NCI-H1694 (cell line): ENCODE measurements around the gene ASB6.
"Not testable (repeated sequence)": the region's sequence is repeated elsewhere in the genome, so short reads cannot be mapped to it uniquely, and the experiment has no call there.

Experiments used
- DNase-seq: peaks from one replicate; lab custom pipeline; 2025; lab: John Stamatoyannopoulos, UW

Gene ASB6

DNA sequence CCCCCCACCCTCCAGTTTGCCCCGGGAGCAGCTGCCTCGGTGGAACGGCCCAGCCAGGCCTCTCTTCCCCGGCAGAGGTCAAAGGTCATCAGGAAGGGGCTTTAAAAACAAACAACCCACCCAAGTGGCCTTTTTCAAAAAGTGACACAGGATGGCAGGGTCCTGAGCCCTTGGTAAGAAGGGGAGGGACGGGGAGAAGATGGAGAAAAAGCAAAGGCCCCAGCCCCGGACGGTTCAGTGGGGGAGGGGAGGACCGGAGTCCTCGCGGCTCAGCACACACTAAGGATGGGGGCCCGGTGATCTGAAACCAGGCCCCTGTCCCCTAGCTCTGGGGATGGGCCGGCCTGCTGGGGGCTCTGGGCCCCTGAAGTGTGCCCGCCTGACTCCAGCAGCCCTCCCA, 24.6 kb upstream of the ASB6 start:
- no peak for DNase-seq

DNA sequence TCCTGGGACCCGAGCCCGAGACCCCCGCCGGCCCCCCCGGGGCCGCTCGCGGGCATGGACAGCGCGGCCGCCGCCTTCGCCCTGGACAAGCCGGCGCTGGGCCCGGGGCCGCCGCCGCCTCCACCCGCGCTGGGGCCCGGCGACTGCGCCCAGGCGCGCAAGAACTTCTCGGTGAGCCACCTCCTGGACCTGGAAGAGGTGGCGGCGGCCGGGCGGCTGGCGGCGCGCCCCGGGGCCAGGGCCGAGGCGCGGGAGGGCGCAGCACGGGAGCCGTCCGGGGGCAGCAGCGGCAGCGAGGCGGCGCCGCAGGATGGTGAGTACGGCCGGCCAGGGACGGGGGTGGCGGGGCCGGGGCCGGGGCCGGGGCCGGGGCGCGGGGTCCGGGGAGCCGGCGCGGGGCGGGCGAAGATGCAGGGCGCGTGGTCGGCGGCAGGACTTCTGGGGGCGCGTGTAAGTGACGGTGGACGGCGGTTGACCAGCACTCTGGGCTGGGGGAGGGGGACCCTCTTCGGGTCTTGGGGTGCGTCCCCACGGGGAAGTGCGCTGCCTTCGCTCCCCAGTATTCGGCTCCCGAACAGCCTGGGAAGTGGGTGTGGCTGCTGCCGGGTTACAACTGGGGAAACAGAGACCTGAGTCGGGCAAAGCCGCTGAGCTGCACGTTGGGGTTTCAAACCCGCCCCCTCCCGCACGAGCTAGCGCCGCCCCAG, 24.0 kb upstream of the ASB6 start:
- DNase-seq: no peak

DNA sequence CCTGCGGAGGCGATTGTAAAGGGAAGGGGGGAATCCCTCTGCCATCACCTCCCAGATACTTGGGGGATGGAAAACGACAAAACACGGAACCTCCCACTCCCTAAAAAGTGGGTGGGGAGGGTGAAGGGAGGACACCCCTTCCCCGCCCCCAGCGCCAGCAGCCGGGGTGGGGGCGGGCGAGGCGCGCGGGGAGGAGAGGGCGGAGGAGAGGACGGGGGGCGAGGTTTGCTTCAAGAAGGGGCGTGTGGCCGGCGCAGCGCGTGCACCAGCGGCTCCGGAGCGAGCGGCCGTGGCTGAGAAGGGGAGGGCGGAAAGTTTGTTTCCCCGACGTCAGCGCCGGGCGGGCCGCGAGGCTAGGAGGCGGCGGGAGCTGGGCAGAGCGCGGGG, 23.4 kb upstream of the ASB6 start, which contains the start of gene PRRX2:
TSS of gene PRRX2 (plus strand) at position 259 of the 387 bp plus-strand sequence. CDS start 221 bp downstream, outside the sequence.
- no peak for DNase-seq

DNA sequence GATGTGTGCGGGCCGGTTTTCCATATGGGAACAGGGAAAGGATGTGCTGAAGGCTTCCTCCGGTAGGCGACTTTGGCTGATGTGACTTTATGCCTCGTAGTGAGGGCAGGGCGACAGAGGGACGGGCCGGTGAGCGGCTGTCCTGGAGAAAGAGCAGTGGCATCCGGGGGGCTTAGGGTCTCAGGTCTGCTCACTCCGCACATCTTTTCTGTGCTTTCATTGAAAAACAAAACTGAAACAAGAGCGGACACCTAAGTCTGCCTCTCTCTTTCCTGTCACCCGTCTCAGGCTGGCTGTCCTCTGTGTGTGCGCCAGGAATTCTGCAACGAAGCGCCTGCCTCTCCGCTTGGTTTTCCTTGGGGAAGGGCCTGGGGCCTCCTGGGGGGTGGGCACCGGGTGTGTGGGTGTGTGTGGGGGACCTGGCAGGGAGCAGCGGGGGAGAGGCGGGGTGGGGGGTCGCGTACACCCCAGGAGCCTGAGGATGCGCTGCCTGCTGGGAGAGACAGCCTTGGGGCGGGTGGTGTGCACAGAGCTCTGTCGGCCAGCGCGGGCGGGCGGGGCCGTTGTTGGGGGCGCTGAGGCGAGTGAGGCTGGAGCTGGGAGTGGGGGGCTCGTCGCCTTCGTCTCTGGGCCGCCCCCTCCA, 22.9 kb upstream of the ASB6 start:
- no peak for DNase-seq

DNA sequence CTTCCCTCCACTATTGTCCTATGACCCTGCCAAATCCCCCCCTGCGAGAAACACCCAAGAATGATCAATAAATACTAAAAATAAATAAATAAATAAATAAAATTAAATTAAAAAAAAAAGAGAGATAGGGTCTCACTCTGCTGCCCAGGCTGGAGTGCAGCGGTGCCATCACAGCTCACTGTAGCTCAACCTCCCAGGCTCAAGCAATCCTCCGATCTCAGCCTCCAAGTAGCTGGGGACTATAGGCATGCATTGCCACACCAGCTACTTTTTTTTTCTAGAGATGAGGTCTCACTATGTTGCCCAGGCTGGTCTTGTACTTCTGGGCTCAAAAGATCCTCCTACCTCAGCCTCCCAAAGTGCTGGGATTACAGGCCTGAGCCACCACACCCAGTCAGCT, 20.3 kb upstream of the ASB6 start:
- DNase-seq: not testable (repeated sequence)

DNA sequence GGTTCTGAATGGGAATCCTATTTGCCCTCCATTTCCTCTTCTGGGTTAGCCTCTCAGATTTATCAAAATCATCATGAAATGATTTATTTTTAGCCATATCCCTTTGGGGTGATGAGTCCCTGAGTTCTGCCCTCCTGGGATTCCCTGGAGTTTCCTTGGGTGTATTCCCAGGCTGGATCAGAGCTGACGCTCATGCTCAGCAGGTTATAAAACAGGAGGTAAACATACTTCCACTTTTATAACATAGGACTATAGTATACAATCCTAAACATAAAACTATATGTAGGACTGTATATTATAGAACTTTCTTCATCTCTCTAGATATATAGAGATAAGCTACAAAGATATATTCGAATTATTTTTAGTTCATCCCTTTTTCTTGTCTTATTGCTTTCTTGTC, 19.1 kb upstream of the ASB6 start:
- no peak for DNase-seq

DNA sequence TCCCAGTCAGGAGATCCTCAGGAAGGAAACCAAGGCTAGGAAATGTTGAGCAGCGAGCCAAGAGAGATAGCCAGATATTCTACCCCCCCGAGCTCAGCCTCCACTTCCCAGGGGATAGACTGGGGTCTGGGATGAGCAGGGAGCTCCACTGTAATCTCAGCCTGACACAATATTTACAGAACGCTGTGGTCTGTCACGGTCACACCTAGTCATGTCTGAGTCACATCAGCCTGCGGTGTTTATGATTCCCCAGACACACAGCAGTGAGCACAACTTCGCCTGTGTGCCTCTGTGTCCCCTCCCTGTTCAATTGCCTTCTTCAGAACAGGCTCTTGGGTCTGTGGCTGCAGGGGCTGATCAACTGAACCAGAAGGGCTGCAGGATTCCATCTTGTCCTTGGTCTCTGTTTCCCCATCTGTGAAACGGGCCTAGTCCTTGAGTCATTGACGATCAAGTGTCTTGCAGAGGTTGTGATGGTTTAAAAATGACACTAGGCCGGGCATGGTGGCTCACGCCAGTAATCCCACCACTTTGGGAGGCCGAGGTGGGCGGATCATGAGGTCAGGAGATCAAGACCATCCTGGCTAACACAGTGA, 14.9 kb upstream of the ASB6 start:
- no peak for DNase-seq

DNA sequence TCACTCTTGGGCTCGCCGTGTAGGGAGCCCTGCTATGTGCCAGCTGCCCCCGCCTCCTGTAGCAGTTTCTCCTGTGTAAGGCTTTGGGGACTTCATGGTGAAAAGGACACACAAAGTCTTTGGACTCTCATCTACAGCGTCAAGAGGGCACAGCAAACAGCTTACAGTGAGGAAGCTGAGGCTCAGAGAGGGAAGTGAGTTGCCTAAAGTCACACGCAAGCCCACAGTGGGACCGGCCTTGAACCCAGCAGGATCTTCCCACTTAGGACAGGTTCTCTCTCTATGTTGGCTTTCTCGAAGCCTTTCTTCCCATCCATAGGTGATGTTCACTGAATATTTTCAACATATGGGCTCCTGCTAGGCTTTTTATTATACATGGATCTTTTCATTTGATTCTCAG, 13.7 kb upstream of the ASB6 start:
- no peak for DNase-seq

DNA sequence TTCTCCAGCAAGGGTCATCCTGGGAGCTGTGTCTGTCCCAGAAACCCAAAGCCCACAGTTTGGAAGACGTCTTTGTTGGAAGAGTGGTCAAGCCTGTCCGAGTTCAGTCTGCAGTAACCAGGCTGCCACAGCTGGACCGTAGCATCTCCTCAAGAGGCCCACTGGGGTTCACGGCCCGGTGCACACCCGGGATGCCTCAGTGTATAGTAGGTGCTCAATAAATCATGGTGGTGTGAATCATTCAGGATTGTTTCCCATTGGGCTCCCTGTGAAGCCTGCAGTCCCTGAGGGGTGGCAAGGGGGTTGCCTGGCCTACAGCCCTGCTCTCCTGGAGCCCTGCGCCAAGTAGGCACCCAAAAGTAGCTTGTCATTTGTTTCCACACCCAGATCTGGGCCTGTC, 13.2 kb upstream of the ASB6 start:
- no peak for DNase-seq

DNA sequence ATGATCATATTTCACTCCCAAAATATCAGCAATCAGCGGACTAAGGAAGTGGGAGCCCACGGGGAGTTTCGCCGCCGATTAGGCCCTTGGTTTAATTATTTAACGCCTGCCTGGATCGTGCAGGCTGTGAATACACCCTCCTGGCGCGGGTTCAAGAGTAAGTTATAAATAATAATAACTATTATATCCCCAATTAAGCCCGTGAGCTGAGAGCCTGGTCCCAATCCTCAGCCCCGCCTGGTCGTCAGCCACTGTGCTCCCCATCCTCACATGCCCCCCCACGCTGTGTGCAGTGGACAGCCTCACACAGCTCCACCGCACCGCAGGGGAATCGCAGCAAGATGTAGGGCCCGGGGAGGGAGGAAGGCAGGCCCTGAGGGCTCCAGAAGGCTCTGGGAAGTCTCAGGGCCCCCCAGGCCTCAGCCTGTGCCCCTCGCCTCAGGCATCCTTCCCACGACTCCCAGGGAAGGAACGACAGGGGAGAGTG, 12.6 kb upstream of the ASB6 start:
- no peak for DNase-seq

DNA sequence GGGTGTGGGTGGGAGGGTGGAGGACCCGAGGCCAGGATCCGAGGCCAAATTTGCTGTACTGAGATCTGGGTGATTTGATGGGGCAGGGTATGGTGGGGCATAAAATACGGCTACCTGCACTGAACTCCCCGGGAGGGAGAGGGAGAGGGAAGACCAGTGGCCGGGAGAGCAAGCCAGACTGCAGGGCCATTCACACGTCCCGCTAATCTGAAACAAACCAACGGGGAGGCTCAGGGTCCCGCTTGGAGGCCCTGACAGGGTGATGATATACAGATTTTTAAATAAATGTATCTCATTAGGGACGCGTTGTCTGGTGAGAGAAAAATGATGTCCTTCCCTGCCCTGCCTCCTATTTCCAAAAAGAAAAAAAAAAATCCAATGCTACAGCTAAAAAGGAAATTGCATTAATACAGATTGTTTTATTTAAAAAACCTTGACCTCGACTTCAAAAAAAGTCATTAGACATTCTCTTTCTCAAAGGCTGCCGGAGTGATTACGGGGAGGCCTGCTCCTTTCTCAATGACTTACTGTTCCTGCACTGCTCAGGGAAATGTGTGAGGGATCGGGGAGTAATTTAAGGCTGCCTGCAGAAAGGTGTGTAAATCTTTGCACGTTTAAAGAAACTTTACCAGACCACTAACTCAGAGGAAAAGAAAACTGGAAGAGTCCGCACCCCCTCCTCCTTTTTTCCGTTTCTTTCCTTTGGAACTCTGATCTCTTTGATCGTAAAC, 12.0 kb upstream of the ASB6 start:
- DNase-seq: no peak

DNA sequence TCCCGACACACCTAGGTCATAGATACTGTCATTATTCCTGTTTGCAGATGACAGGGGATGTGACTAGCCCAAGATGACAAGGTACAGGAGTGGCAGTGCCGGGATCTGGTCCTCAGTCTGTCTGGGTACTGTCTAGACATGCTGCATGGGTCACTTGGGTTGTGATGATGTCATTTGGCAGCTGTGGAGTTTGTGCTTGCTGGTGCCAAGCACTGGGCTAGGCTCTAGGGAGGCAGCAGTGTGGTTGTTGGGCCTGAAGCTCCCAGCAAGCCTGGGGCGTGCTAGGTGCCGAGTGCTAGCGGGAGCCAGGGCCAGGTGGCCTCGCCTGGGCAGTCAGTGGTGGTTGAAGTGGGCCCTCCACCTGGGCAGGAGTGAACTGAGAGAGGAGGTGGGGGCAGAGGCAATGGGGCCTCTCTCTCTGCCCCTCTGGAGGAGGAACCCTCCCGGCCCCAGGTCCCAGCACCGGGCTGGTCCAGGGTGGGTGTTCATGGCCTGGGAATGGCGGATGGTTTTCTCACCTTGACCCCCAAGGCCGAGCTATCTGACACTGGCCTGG, 8.8 kb upstream of the ASB6 start:
- DNase-seq: no peak

DNA sequence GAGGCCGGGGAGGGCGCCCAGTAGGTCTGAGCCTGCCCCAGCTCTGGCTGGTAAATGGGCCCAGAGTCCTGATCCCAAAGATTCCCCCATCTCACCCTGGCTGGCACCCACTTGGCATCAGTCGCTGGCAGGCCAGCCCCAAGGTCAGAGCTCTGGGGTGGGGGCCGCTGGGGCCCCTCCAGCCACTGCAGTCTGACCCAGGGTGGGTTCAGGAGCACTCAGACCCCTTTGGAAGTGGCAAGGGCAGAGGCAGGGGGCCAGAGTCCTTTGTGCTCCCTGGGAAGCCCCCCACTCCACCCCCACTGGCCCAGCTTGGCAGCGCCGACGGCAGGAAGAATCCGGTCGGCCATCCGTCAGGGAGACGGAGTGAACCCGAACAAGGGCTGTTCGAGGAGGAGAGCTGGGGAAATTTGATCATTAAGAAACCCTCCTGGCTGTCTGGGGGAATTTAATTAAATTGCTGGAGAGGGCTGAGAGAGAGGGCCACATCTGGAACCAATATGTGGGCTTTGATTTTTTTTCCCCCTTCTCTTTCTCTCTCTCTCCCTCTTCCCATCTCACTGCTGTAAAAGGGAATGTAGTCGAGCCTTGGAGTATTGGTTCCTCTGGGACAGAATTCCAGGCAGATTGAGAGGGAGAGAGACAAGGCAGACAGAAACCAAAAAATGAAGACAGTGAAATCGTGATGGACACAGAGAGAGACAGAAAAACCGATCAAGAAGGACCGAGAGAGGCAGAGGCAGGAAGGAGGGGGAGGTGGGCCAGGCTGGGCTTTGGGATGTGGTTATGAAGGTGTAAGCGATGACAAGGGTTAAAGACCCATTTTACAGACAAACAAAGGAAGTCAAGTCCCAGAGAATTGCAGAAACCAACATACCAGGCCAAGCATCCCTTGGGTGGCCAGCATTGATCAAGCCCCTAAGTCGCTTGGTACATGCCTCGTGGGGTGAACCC, 8.1 kb upstream of the ASB6 start:
- DNase-seq: no peak

DNA sequence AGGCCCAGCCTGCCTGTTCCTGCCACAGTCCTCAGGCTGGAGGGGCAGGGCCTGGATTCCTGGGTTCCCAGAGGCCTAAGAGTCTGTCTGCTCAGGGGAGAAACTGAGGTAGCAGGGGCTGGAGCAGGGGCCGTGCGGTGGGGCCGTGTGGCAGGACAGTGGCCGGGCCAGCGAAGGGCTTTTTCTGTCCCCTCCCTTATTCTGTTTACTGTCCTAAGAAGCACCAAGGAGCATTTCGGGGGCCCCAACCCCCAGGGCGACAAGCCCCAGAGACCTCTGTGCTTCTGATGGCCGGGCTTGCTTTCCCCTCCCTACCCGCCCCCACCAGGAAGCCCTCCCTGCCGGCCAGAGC, 6.8 kb upstream of the ASB6 start:
- no peak for DNase-seq

DNA sequence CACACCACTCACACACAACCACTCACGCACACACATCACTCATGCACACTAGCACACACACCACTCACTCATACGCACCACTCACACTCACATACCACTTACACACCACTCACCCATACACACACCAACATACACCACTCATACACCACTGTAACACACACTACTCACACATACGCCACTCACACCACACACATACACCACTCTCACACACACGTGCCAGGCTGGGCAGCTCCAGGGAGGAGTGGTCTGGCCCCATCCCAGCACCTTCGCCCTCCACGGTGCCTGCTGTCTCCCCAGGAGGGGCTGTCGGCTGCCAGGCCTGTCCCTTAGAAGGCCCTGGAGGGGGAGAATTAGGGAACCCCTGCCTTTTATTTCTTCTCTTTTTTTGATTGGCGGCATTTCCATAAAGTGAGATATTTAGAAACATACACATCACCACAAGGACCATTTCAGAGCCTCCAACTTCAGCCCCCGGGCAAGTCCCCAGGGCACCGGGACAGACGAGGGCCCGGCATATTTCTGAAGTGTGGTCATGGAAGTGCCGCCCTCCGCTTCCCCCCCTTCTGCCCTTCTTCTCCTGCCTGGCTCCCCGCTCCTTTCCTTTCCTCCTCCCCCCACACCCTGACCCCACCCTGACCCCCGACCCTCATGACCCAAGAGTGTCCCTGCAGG, 6.3 kb upstream of the ASB6 start:
- DNase-seq: no peak

DNA sequence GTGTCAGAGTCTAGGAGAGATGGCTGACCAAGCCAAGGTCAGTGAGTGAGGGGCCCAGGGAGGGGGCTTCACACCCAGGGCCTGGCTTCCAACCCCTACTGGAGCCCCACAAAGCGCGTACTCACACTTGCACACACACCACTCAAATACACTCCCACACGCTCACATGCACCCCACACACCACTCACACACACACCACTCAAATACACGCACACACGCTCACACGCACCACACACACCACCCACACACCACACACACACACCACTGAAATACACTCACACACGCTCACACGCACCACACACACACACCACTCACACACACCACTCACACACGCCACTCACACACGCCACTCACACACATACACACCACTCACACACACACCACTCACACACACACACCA, 5.7 kb upstream of the ASB6 start:
- no peak for DNase-seq

DNA sequence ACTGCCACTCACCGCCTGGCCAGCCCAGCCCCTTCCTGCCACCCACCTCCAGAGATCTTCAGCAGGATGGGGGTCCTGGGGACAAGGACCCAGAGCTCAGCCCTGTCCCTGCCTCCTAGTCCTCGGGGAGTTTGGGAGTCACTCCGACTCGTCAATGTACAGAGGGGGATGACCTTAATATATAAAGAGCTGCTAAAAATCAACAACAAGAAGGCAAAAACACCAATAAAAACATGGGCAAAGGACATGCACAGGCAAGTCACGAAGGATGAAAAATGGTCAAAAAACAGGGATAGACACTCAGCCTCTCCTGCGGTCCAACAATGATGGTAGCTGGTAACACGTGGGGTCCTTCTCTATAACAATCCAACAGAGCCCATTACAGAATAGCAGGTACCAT, 4.7 kb upstream of the ASB6 start:
- no peak for DNase-seq

DNA sequence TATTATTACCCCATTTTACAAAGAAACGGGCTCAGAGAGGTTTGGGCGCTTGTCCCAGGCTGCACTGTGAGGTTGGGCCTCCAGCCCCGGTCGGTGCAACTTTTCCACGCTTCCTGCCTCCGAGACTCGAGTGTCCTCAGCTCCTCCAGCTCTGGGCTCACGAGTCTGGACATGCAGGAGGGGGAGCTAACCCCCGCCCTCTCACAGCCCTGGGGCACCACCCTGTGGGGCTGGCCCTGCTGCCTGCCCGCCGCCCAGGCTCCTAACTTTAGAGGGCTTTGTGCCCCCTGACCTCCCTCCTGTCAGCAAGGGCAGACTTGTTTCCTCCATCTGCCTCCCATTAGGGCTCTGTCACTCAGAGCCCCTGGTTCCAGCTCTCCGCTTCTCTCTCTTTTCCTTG, 4.3 kb upstream of the ASB6 start:
- DNase-seq: no peak

DNA sequence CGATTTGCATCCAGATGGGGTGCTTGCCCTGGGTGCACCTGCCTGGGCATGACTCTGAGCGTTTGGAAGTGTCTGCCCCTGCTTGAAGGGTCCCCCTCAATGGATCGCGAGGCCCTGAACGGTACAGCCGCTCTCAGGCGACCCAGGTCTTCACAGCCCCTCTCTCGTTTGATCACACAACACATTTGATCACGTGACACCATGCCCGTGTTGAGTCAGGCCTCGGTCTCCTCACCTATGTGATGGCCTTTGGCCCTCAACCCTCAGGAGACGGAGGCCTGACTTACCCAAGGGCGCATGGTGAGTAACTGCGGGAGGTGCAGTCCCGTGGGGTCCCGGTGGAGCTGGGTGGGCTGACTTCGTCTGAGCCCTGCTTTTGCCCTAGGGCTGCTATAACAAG, 3.0 kb upstream of the ASB6 start:
- DNase-seq: no peak

DNA sequence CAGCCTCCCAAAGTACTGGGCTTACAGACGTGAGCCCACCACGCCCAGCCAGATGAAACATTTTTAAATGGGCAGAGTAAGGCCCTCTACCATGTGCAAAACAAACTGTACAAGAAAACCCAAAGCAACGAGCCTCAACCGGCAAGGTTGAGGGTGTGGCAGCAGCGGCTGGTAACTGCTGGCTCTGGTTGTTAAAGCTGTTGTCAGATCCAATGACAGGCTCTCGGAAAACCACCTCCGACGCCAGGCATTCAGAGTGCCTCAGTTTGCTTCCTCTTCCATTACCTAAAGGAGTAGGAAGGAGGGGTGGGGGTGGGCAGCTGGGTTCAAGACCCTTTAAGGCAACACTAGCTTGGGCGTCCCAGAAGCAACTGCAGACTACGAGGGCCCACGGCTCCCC, 2.4 kb upstream of the ASB6 start:
- DNase-seq: no peak

DNA sequence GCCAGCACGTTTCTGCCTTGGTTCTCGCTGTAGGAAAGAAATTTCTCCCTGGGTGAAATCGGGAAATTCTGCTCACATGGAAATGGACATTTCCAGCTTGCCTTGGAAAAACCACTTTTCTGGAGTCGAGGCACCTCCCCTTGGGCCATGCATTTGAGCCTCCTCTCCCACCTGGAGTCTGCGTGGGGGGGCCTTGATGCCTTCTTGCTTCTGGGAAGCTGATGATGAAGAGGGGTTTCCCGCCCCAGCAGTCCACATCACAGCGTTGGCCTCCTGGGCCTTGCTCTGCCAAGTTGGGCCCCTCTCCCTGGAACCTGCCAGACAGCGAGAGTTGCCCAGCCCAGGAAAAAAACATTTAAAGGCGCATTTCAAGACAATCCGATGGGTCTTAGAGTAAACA, 1.8 kb upstream of the ASB6 start:
- no peak for DNase-seq
